Kidney (tissue), 14 donors: ENCODE measurements around the gene SFT2D3. TPM values are rescaled to one million over a fixed set of nuclear protein-coding genes. Genes with fewer than 3 reads are reported as not detected.

Experiments used
- DNase-seq, 5 donors: peaks; one replicate each; pipeline ENCODE4 v3.0.0-alpha.2; 2013 to 2020
- FAIRE-seq: peaks from 2 replicates; lab custom pipeline; 2012; peaks lifted over from hg19 to GRCh38; lab: Jason Lieb, UNC
- H3K27ac ChIP-seq, 2 donors: one replicate each; pipeline ENCODE4 v1.7.0; 2013; ENCODE audit warnings: low read depth in 2 of 2, low read length in 2 of 2, inconsistent platforms in 1 of 2
- H3K27me3 ChIP-seq: one replicate; pipeline ENCODE4 v1.7.1; 2013; ENCODE audit warnings: low read length, inconsistent platforms; ENCODE audit not compliant: control insufficient read depth, insufficient read depth
- H3K36me3 ChIP-seq, 3 donors: one replicate each; pipeline versions ENCODE4 v1.7.0 to v1.7.1; 2013; ENCODE audit warnings: low read length in 3 of 3, control low read depth in 1 of 3, inconsistent platforms in 1 of 3; ENCODE audit not compliant: insufficient read depth in 3 of 3, control insufficient read depth in 2 of 3
- H3K4me1 ChIP-seq, 3 donors: one replicate each; pipeline versions ENCODE4 v1.7.0 to v1.7.1; 2013; ENCODE audit warnings: low read length in 3 of 3, inconsistent platforms in 1 of 3, low read depth in 1 of 3; ENCODE audit not compliant: control insufficient read depth in 2 of 3, insufficient read depth in 2 of 3
- H3K4me3 ChIP-seq, 3 donors: one replicate each; pipeline versions ENCODE4 v1.7.0 to v1.8.1; 2013; ENCODE audit warnings: low read length in 3 of 3, control low read depth in 1 of 3, inconsistent platforms in 1 of 3
- H3K9ac ChIP-seq, 3 donors: one replicate each; pipeline versions ENCODE4 v1.7.0 to v1.7.1; 2013; ENCODE audit warnings: low read length in 3 of 3, control low read depth in 1 of 3, inconsistent platforms in 1 of 3
- H3K9me3 ChIP-seq, 3 donors: one replicate each; pipeline versions ENCODE4 v1.7.0 to v1.7.1; 2013; ENCODE audit warnings: low read length in 3 of 3, control low read depth in 1 of 3, inconsistent platforms in 1 of 3; ENCODE audit not compliant: control insufficient read depth in 2 of 3, insufficient read depth in 1 of 3
- intact Hi-C: fragments of 100-400 bp; cut with DNase I; formaldehyde crosslinking; loops from one replicate; pipeline ENCODE4 v1.11.1; 2022
- polyA plus RNA-seq: library from polyadenylated mRNA; stranded (reverse); fragments of 350-450 nt; fragmentation: Illumina TruSeq; extraction: RNeasy Lipid Tissue Mini Kit (QIAGEN cat#74804); gene quantifications from one replicate; pipeline ENCODE4 v1.2.3, GENCODE V29; 2014; ENCODE audit warnings: low read depth, low replicate concordance; ENCODE audit not compliant: insufficient read depth
- total RNA-seq: library from RNA; stranded (reverse); fragmentation: NEBNext Ultra II Directional; extraction: Animal tissue kit (Norgen Biotek cat#: 25700); gene quantifications from one replicate; pipeline ENCODE4 v1.2.1, GENCODE V29; 2021
- TF ChIP-seq, protein P1 (sequence below): IDR thresholded peaks from 3 replicates; pipeline ENCODE4 v1.5.1; 2012; ENCODE audit warnings: mild to moderate bottlenecking, moderate library complexity, borderline replicate concordance; ENCODE audit not compliant: insufficient read depth; ENCODE audit errors: extremely low read depth
- donor health status: control.
- donor health status: control.
- donor health status: control.
- donor health status: control.
- donor health status: control.
- donor health status: DM: yes; HTN: yes; CAD: no.
- donor health status: Normal renal cell carcinoma (clear cell type).

Gene SFT2D3
- total and polyA plus RNA-seq, 2 donors from 2014 or later, result 5.1 to 9.3 TPM

GRCh38 chr2:127659408-127660290, 41.6 kb upstream of the SFT2D3 start:
- no peaks in the 10 kb centered on the region for H3K36me3 ChIP-seq
- DNase-seq (peak in 2 of 5 donors; percentile 35 to 84), FAIRE-seq (no peak)
- no peak overlapping the region for H3K9ac ChIP-seq
- H3K27me3 ChIP-seq, result peaks cover 2% of the 10 kb centered on the region
- no peaks in the 10 kb centered on the region for H3K9me3 ChIP-seq
- intact Hi-C loops, result no loop called here
- TF ChIP-seq, protein P1, sequence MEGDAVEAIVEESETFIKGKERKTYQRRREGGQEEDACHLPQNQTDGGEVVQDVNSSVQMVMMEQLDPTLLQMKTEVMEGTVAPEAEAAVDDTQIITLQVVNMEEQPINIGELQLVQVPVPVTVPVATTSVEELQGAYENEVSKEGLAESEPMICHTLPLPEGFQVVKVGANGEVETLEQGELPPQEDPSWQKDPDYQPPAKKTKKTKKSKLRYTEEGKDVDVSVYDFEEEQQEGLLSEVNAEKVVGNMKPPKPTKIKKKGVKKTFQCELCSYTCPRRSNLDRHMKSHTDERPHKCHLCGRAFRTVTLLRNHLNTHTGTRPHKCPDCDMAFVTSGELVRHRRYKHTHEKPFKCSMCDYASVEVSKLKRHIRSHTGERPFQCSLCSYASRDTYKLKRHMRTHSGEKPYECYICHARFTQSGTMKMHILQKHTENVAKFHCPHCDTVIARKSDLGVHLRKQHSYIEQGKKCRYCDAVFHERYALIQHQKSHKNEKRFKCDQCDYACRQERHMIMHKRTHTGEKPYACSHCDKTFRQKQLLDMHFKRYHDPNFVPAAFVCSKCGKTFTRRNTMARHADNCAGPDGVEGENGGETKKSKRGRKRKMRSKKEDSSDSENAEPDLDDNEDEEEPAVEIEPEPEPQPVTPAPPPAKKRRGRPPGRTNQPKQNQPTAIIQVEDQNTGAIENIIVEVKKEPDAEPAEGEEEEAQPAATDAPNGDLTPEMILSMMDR, result no peak
- H3K27ac ChIP-seq, result peak overlapping the region; percentile 55 to 63
- H3K4me3 ChIP-seq, result no peak overlapping the region
- peaks cover 0 to 28% (median 0%) of the 10 kb centered on the region in 3 donors for H3K4me1 ChIP-seq

DNA sequence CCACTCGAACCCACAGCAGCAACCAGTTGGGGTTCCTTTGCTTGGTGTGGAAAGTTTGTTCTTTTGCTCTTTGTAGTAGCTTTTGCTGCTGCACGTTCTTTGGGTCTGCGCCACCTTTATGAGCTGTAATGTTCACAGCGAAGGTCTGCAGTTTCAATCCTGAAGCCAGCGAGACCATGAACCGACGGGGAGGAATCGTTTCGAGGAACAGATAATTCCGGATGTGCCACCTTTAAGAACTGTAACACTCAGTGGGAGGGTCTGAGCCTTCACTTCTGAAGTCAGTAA, 41.1 kb upstream of the SFT2D3 start:
- Histone ChIP-seq H3K9ac (no peak overlapping the region), H3K27ac (peak overlapping the region; percentile 44 to 63), H3K27me3 (peaks cover 2% of the 10 kb centered on the region), H3K4me3 (no peak overlapping the region), H3K4me1 (peaks cover 0 to 28% (median 0%) of the 10 kb centered on the region in 3 donors), H3K36me3 (no peaks in the 10 kb centered on the region), H3K9me3 (no peaks in the 10 kb centered on the region)
- TF ChIP-seq, protein P1, result no peak
- FAIRE-seq (no peak), DNase-seq (no peak)
- intact Hi-C loops, result no loop called here

DNA sequence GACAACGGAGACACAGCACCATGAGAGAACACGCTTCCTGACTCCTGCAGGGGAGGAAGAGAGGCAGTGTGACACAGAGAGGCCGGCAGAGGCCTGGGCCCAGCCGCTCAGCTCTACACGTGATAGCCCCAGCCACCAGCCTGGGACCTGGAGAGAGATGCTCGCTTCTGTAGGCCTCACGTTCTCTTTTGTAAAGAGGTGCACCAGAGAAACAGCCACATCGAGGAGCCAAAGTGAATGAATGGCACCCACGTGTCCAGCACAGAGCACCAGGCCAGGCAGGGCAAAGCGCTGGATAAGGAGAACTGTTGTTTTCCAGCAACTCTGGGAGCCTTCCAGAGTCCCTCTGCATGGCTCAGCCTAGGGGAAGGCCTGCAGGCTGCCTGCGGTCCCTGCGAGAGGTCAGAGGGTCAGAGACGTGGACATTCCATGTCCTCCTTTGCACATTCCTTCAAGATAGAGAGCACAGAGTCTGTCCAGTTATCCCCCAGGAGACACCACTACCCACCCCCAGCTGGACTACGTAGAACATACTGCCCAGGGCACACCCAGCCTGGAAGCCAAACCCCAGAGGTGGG, 40.1 kb upstream of the SFT2D3 start:
- Histone ChIP-seq H3K9me3 (no peaks in the 10 kb centered on the region), H3K4me3 (no peak overlapping the region), H3K27me3 (peaks cover 2% of the 10 kb centered on the region), H3K9ac (no peak overlapping the region), H3K4me1 (peaks cover 0 to 24% (median 0%) of the 10 kb centered on the region in 3 donors), H3K36me3 (no peaks in the 10 kb centered on the region), H3K27ac (peak overlapping the region; percentile 22 to 44)
- TF ChIP-seq, protein P1, result no peak
- no peak for FAIRE-seq
- peak in 1 of 5 donors; percentile 35 for DNase-seq
- intact Hi-C loops, result no loop called here
